Measurements from ENCODE around the gene SH3PXD2B.

Gene SH3PXD2B

GRCh38 chr5:172446336-172447051, 7.8 kb downstream of the SH3PXD2B start:
- DNase-seq (ENCODE audit: low spot score): no peak
- no peak for TF ChIP-seq CTCF (IDR thresholded peaks at IDR 0.05; ENCODE audit: extremely low read depth, missing control alignments)

GRCh38 chr5:172445866-172446265, 8.5 kb downstream of the SH3PXD2B start:
- no peak for DNase-seq (ENCODE audit: low spot score)
- no peak for TF ChIP-seq CTCF (IDR thresholded peaks at IDR 0.05; ENCODE audit: extremely low read depth, missing control alignments)

- DNase-seq (ENCODE audit: low spot score): no peak
- no peak for TF ChIP-seq CTCF (IDR thresholded peaks at IDR 0.05; ENCODE audit: extremely low read depth, missing control alignments)
These were observed 9.5 kb downstream of the SH3PXD2B start for GRCh38 chr5:172444626-172445365.

- no peak for DNase-seq (ENCODE audit: low spot score)
- TF ChIP-seq CTCF (IDR thresholded peaks at IDR 0.05; ENCODE audit: extremely low read depth, missing control alignments): no peak
These were observed 10.2 kb downstream of the SH3PXD2B start for GRCh38 chr5:172444110-172444510.

GRCh38 chr5:172443441-172444109, 10.8 kb downstream of the SH3PXD2B start:
- DNase-seq (ENCODE audit: low spot score): no peak
- no peak for TF ChIP-seq CTCF (IDR thresholded peaks at IDR 0.05; ENCODE audit: extremely low read depth, missing control alignments)

GRCh38 chr5:172442592-172442991, 11.7 kb downstream of the SH3PXD2B start:
- TF ChIP-seq CTCF (IDR thresholded peaks at IDR 0.05; ENCODE audit: extremely low read depth, missing control alignments): no peak
- DNase-seq (ENCODE audit: low spot score): no peak

GRCh38 chr5:172441262-172441751, 13.0 kb downstream of the SH3PXD2B start:
- TF ChIP-seq CTCF (IDR thresholded peaks at IDR 0.05; ENCODE audit: extremely low read depth, missing control alignments): no peak
- DNase-seq (ENCODE audit: low spot score): no peak
